ENCODE results near the gene MYG1.
"Not testable (repeated sequence)": the region's sequence is repeated elsewhere in the genome, so short reads cannot be mapped to it uniquely, and the experiment has no call there.

Gene MYG1

GRCh38 chr12:53330671-53331070, 31.2 kb downstream of the MYG1 start:
- DNase-seq, result no peak

- not testable (repeated sequence) for DNase-seq
Observed at GRCh38 chr12:53332339-53332738, 32.8 kb downstream of the MYG1 start.

- DNase-seq, result no peak
Observed at GRCh38 chr12:53332744-53333143, 33.2 kb downstream of the MYG1 start.

GRCh38 chr12:53333289-53333688, 33.8 kb downstream of the MYG1 start:
- no peak for DNase-seq

GRCh38 chr12:53333845-53334244, 34.4 kb downstream of the MYG1 start:
- DNase-seq, result no peak

GRCh38 chr12:53334822-53335221, 35.3 kb downstream of the MYG1 start:
- no peak for DNase-seq

- DNase-seq, result no peak
Observed at GRCh38 chr12:53336181-53336681, 36.7 kb downstream of the MYG1 start, which contains the start of gene SP7. SP7 (minus strand) TSS chr12:53336354; CDS start chr12:53335646, 708 bp downstream.

GRCh38 chr12:53338017-53338416, 38.5 kb downstream of the MYG1 start:
- DNase-seq, result no peak

- DNase-seq, result no peak
Observed at GRCh38 chr12:53338916-53339315, 39.4 kb downstream of the MYG1 start.

- DNase-seq, result no peak
Observed at GRCh38 chr12:53340398-53340797, 40.9 kb downstream of the MYG1 start.

- DNase-seq, result no peak
Observed at GRCh38 chr12:53343449-53343848, 44.0 kb downstream of the MYG1 start.

GRCh38 chr12:53343969-53344368, 44.5 kb downstream of the MYG1 start:
- DNase-seq, result no peak

- no peak for DNase-seq
Observed at GRCh38 chr12:53344487-53344823, 45.0 kb downstream of the MYG1 start.

GRCh38 chr12:53344824-53345485, 45.5 kb downstream of the MYG1 start:
- no peak for DNase-seq

- no peak for DNase-seq
Observed at GRCh38 chr12:53345486-53346188, 46.1 kb downstream of the MYG1 start.

GRCh38 chr12:53346491-53346890, 47.0 kb downstream of the MYG1 start:
- no peak for DNase-seq

GRCh38 chr12:53347905-53348304, 48.4 kb downstream of the MYG1 start:
- no peak for DNase-seq

- peak; percentile 29 for DNase-seq
Observed at GRCh38 chr12:53352331-53353256, 53.1 kb downstream of the MYG1 start.

GRCh38 chr12:53353257-53353655, 53.8 kb downstream of the MYG1 start:
- DNase-seq, result no peak

GRCh38 chr12:53355121-53355520, 55.6 kb downstream of the MYG1 start:
- no peak for DNase-seq
